Psoas muscle (tissue), 8 donors: ENCODE results near the gene RCN1. TPM values are rescaled to one million over a fixed set of nuclear protein-coding genes. Genes with fewer than 3 reads are reported as not detected.

ENCODE experiments used
- ATAC-seq, 4 donors: fragments of 200-7000 bp; cut with Tn5 transposase; one replicate each; pipeline ENCODE4 v1.9.1; 2020; ENCODE audit warnings: moderate library complexity in 3 of 4, mild to moderate bottlenecking in 2 of 4
- DNase-seq, 2 donors: peaks; one replicate each; pipeline ENCODE4 v3.0.0-alpha.2; 2020
- H3K27ac ChIP-seq: fragments of 200-600 bp; one replicate; pipeline ENCODE4 v1.8.0; 2022
- H3K27me3 ChIP-seq, 3 donors: fragments of 200-600 bp in 1 of 3; one replicate each; pipeline versions ENCODE4 v1.6.1 to v1.8.0; 2013 to 2022; ENCODE audit warnings: low read length in 2 of 3, mild to moderate bottlenecking in 2 of 3, moderate library complexity in 1 of 3; ENCODE audit not compliant: insufficient read depth in 3 of 3
- H3K36me3 ChIP-seq, 2 donors: fragments of 200-600 bp in 1 of 2; one replicate each; pipeline versions ENCODE4 v1.6.1 to v1.8.0; 2013 to 2022; ENCODE audit warnings: low read depth in 1 of 2, mild to moderate bottlenecking in 1 of 2, moderate library complexity in 1 of 2; ENCODE audit not compliant: insufficient read depth in 1 of 2
- H3K4me1 ChIP-seq: fragments of 200-600 bp; one replicate; pipeline ENCODE4 v1.8.0; 2022
- H3K4me3 ChIP-seq: fragments of 200-600 bp; one replicate; pipeline ENCODE4 v1.8.0; 2022; ENCODE audit warnings: mild to moderate bottlenecking
- H3K9me3 ChIP-seq: fragments of 200-600 bp; one replicate; pipeline ENCODE4 v1.8.0; 2022
- CTCF ChIP-seq: fragments of 200-600 bp; IDR thresholded peaks from one replicate; pipeline ENCODE4 v1.8.0; 2022; ENCODE audit warnings: antibody characterized with exemption
- WGBS, 3 donors: extraction: QIAGEN DNeasy Blood & Tissue Kit; methylation state at CpG; one replicate each; pipeline versions ENCODE4 v1.1.6 to v1.1.7; 2013; 5-methylcytosine and 5-hydroxymethylcytosine counted together
- intact Hi-C, 2 donors: fragments of 100-400 bp; cut with DNase I; formaldehyde crosslinking; loops; one replicate each; pipeline versions ENCODE4 v1.11.0 to v1.14.2; 2022
- polyA plus RNA-seq, 3 donors: library from polyadenylated mRNA; stranded (reverse); fragments of 200-250 nt; gene quantifications; one replicate each; pipeline ENCODE4 v1.2.3, GENCODE V29; 2013
- total RNA-seq, 4 donors: library from RNA; stranded (reverse); fragmentation: NEBNext Ultra II Directional in 2 of 4; extraction: Animal tissue kit (Norgen Biotek cat#: 25700) in 2 of 4; gene quantifications; one replicate each; pipeline versions ENCODE4 v1.2.1 to v1.2.4, GENCODE V29; 2021 to 2023
- donor health status: healthy with polysubstance abuse.
- donor health status: DM: no; HTN: no; CAD: no; lungs with moderate emphysema.
- donor health status: Bipolar disorder and iron deficiency.
- donor health status: healthy.
- donor health status: DM: yes; HTN: yes; CAD: no.
- donor health status: DM: no; HTN: no; CAD: no.
- donor health status: DM: no; HTN: no; CAD: no.
- donor health status: DM: yes; HTN: yes; CAD: no.

The RCN1 gene
- total and polyA plus RNA-seq, 7 donors = 17.2 to 48.1 (median 27.4) TPM

GRCh38 chr11:32072872-32073643 lies 17.8 kb upstream of the RCN1 start:
- no peak overlapping the region for H3K27ac ChIP-seq
- ATAC-seq (no peak), DNase-seq (no peak)
- no peaks in the 10 kb centered on the region for H3K4me1 ChIP-seq
- H3K4me3 ChIP-seq = no peak overlapping the region
- TF ChIP-seq CTCF = no peak
- peaks cover 0 to 26% (median 2%) of the 10 kb centered on the region in 3 donors for H3K27me3 ChIP-seq
- WGBS, 3 donors = 65 to 68% (median 66%) methylated on average over 12 of the region's 12 CpGs
- intact Hi-C loops = no loop called here
- H3K9me3 ChIP-seq = no peaks in the 10 kb centered on the region
- no peaks in the 10 kb centered on the region for H3K36me3 ChIP-seq

DNA sequence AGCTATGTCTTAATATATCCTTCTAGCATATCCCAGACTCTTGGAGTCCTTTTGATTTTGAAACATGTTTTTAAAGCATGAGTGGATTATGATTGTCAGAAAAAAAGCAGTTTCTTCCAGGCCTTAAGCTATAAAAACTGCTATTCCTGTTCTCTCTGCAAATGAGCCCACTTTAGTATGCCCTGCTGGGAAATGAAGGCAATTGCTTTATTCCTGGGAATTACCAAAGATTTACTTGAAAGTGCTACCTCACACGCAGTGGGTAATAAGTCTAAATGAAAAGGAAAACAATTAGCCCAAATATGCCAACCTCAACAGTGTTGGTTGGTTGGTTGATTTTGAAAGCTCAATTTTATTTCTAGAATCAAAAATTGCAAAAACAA lies 17.2 kb upstream of the RCN1 start:
- Histone ChIP-seq H3K27ac (no peak overlapping the region), H3K4me1 (no peaks in the 10 kb centered on the region), H3K36me3 (no peaks in the 10 kb centered on the region), H3K27me3 (peaks cover 0 to 26% (median 2%) of the 10 kb centered on the region in 3 donors), H3K9me3 (no peaks in the 10 kb centered on the region), H3K4me3 (no peak overlapping the region)
- 89 to 94% (median 91%) methylated on average over 1 of the region's 1 CpG for WGBS, 3 donors
- intact Hi-C loops = no loop called here
- no peak for ATAC-seq
- DNase-seq = no peak
- TF ChIP-seq CTCF = no peak

DNA sequence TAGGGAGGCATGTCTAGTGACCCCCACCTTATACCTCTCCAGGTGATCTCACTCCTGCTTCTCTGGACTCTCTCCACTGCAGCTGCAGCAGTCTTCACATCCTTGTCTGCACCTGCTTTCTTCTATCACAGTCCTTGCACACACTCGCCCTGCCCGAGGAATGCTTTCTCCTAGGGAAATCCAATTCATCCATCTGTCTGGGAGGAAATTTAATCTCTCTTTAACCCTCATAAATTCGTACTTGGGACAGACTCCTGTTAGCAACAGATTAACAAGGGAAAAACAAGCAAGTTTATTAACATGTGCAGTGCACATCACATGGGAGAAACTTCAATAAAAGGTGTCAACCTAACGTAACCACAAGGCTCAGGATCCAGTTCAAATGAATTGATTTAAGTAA lies 11.3 kb upstream of the RCN1 start:
- DNase-seq (no peak), ATAC-seq (no peak)
- WGBS, 3 donors = 45 to 66% (median 47%) methylated on average over 4 of the region's 4 CpGs
- Histone ChIP-seq H3K36me3 (no peaks in the 10 kb centered on the region), H3K4me3 (no peak overlapping the region), H3K27ac (no peak overlapping the region), H3K27me3 (no peaks in the 10 kb centered on the region), H3K4me1 (no peaks in the 10 kb centered on the region), H3K9me3 (no peaks in the 10 kb centered on the region)
- intact Hi-C loops = no loop called here
- TF ChIP-seq CTCF = no peak

- DNase-seq (no peak), ATAC-seq (no peak)
- no peak for TF ChIP-seq CTCF
- Histone ChIP-seq H3K27me3 (no peaks in the 10 kb centered on the region), H3K27ac (no peak overlapping the region), H3K9me3 (no peaks in the 10 kb centered on the region), H3K4me1 (no peaks in the 10 kb centered on the region), H3K4me3 (no peak overlapping the region), H3K36me3 (no peaks in the 10 kb centered on the region)
- WGBS, 3 donors = 82 to 90% (median 88%) methylated on average over 2 of the region's 2 CpGs
- intact Hi-C loops = no loop called here
Measured at GRCh38 chr11:32080361-32080980, 10.4 kb upstream of the RCN1 start.
